Heart right ventricle (tissue), 16 donors: Measurements from ENCODE around the gene MMP26. TPM values are rescaled to one million over a fixed set of nuclear protein-coding genes. Genes with fewer than 3 reads are reported as not detected.

Experiments used
- ATAC-seq, 8 donors: fragments of 200-7000 bp; cut with Tn5 transposase; one replicate each; pipeline ENCODE4 v1.9.1; 2020; ENCODE audit warnings: mild to moderate bottlenecking in 8 of 8, moderate library complexity in 8 of 8, moderate number of reproducible peaks in 1 of 8
- DNase-seq, 2 donors: peaks; one replicate each; pipeline ENCODE4 v3.0.0-alpha.2; 2020
- H3K27ac ChIP-seq, 10 donors: fragments of 200-600 bp; sonication (generic) in 2 of 10; one replicate each; pipeline versions ENCODE4 v1.5.0 to v1.8.0; 2020 to 2022; ENCODE audit warnings: mild to moderate bottlenecking in 3 of 10
- H3K27me3 ChIP-seq, 7 donors: fragments of 200-600 bp; one replicate each; pipeline ENCODE4 v1.8.0; 2021 to 2022; ENCODE audit warnings: mild to moderate bottlenecking in 2 of 7
- H3K36me3 ChIP-seq, 9 donors: fragments of 200-600 bp; sonication (generic) in 1 of 9; one replicate each; pipeline versions ENCODE4 v1.5.0 to v1.8.0; 2020 to 2022; ENCODE audit warnings: mild to moderate bottlenecking in 2 of 9
- H3K4me1 ChIP-seq, 9 donors: fragments of 200-600 bp; sonication (generic) in 1 of 9; one replicate each; pipeline versions ENCODE4 v1.5.0 to v1.8.0; 2020 to 2022; ENCODE audit warnings: mild to moderate bottlenecking in 4 of 9
- H3K4me3 ChIP-seq, 10 donors: fragments of 200-600 bp; sonication (generic) in 2 of 10; one replicate each; pipeline versions ENCODE4 v1.5.0 to v1.8.0; 2020 to 2022; ENCODE audit warnings: mild to moderate bottlenecking in 7 of 10, moderate library complexity in 2 of 10
- H3K9me3 ChIP-seq, 11 donors: fragments of 200-600 bp in 10 of 11; sonication (generic) in 2 of 11; one replicate each; pipeline versions ENCODE4 v1.5.0 to v1.8.0; 2013 to 2022; ENCODE audit warnings: mild to moderate bottlenecking in 2 of 11, control low read depth in 1 of 11, moderate library complexity in 1 of 11
- CTCF ChIP-seq, 9 donors: fragments of 200-600 bp; sonication (generic) in 2 of 9; IDR thresholded peaks; one replicate each; pipeline versions ENCODE4 v1.5.0 to v1.8.0; 2021 to 2022; ENCODE audit warnings: antibody characterized with exemption in 9 of 9, mild to moderate bottlenecking in 5 of 9, moderate library complexity in 1 of 9
- WGBS, 2 donors: extraction: QIAGEN DNeasy Blood & Tissue Kit; methylation state at CpG; one replicate each; pipeline ENCODE4 v1.1.7; 2013; ENCODE audit warnings: inconsistent platforms in 1 of 2; 5-methylcytosine and 5-hydroxymethylcytosine counted together
- intact Hi-C, 10 donors: fragments of 100-400 bp; cut with DNase I; formaldehyde crosslinking; loops; one replicate each; pipeline versions ENCODE4 v1.11.1 to v1.14.2; 2022
- polyA plus RNA-seq, 2 donors: library from polyadenylated mRNA; stranded (reverse); fragments of 200-250 nt; gene quantifications; one replicate each; pipeline ENCODE4 v1.2.3, GENCODE V29; 2013
- total RNA-seq, 10 donors: library from RNA; stranded (reverse); fragmentation: NEBNext Ultra II Directional in 3 of 10; extraction: Animal tissue kit (Norgen Biotek cat#: 25700) in 3 of 10; gene quantifications; one replicate each; pipeline versions ENCODE4 v1.2.1 to v1.2.4, GENCODE V29; 2021 to 2023
- donor health status: Arrhythmogenic right ventricular cardiomyopathy.
- donor health status: ischemic (EF 13 %, LVEDD 7.1; RV severe dilation, severe dysfunction).
- donor health status: healthy with polysubstance abuse.
- donor health status: DM: no; HTN: yes; CAD: no.
- donor health status: DM: no; HTN: no; CAD: no.
- donor health status: ischemic (EF 25% LVEDD 6.9; RV normal size, moderate dysfunction).
- donor health status: ischemic (EF 25% LVEDD 5.7; RV mildly dilated, moderate dysfunction).
- donor health status: healthy.
- donor health status: DM: yes; HTN: yes; CAD: no.
- donor health status: Ischemic cardiomyopathy.
- donor health status: ischemic (EF 35%, LVEDD 5.7; RV mildly dilated, moderate dysfunction).
- donor health status: nonischemic (EF 11% LVEDD 7.7; RV severe dilation, severe dysfunction).
- donor health status: DM: yes; HTN: yes; CAD: no.
- donor health status: PGD.
- donor health status: ischemic (EF 29% LVEDD 5.4; RV normal size, mild dysfunction).
- donor health status: nonischemic (EF 23%, LVEDD 6.1; RV moderate dilation, normal function).

Gene MMP26
- total and polyA plus RNA-seq, 12 donors = not detected

GRCh38 chr11:4664786-4665185 is 39.8 kb upstream of the MMP26 start:
- no peak for TF ChIP-seq CTCF (IDR thresholded peaks at IDR 0.05)
- DNase-seq (no peak), ATAC-seq (no peak)
- WGBS, 2 donors = 83 to 85% methylated on average over 3 of the region's 3 CpGs
- H3K27ac ChIP-seq = no peak overlapping the region
- H3K9me3 ChIP-seq = no peaks in the 10 kb centered on the region
- no peaks in the 10 kb centered on the region for H3K36me3 ChIP-seq
- no peaks in the 10 kb centered on the region for H3K27me3 ChIP-seq
- no peaks in the 10 kb centered on the region for H3K4me1 ChIP-seq
- intact Hi-C loops = loop anchor here in 1 of 10 donors (5.0 kb wide), 1 partner anchor 1348 kb away; no protein-coding TSS in a partner anchor
- H3K4me3 ChIP-seq = no peak overlapping the region

GRCh38 chr11:4665424-4665823 is 39.2 kb upstream of the MMP26 start:
- 84 to 93% methylated on average over 2 of the region's 2 CpGs for WGBS, 2 donors
- no peaks in the 10 kb centered on the region for H3K9me3 ChIP-seq
- ATAC-seq = no peak

GRCh38 chr11:4671741-4672140 is 32.8 kb upstream of the MMP26 start:
- Histone ChIP-seq H3K4me1 (peaks cover 0 to 12% (median 0%) of the 10 kb centered on the region in 9 donors), H3K36me3 (no peaks in the 10 kb centered on the region), H3K27me3 (no peaks in the 10 kb centered on the region), H3K4me3 (no peak overlapping the region), H3K9me3 (no peaks in the 10 kb centered on the region), H3K27ac (no peak overlapping the region)
- ATAC-seq = no peak
- intact Hi-C loops = loop anchor here in 1 of 10 donors (10.0 kb wide), 1 partner anchor 63 kb away; no protein-coding TSS in a partner anchor
- 56 to 60% methylated on average over 2 of the region's 2 CpGs for WGBS, 2 donors
- no peak for DNase-seq
- TF ChIP-seq CTCF (IDR thresholded peaks at IDR 0.05) = no peak

More at GRCh38 chr11:4665424-4665823, 39.2 kb upstream of the MMP26 start:
- H3K27ac ChIP-seq = no peak overlapping the region
- intact Hi-C loops = loop anchor here in 1 of 10 donors (5.0 kb wide), 1 partner anchor 1347 kb away; no protein-coding TSS in a partner anchor
- DNase-seq = no peak
- H3K4me3 ChIP-seq = no peak overlapping the region
- no peaks in the 10 kb centered on the region for H3K4me1 ChIP-seq
- H3K36me3 ChIP-seq = no peaks in the 10 kb centered on the region
- TF ChIP-seq CTCF (IDR thresholded peaks at IDR 0.05) = no peak
- H3K27me3 ChIP-seq = no peaks in the 10 kb centered on the region

GRCh38 chr11:4672470-4672869 is 32.1 kb upstream of the MMP26 start:
- TF ChIP-seq CTCF (IDR thresholded peaks at IDR 0.05) = no peak
- no peaks in the 10 kb centered on the region for H3K9me3 ChIP-seq
- H3K27ac ChIP-seq = no peak overlapping the region
- ATAC-seq (no peak), DNase-seq (no peak)
- WGBS, 2 donors = 52% methylated on average over 3 of the region's 3 CpGs
- no peaks in the 10 kb centered on the region for H3K27me3 ChIP-seq
- intact Hi-C loops = loop anchor here in 1 of 10 donors (10.0 kb wide), 1 partner anchor 62 kb away; no protein-coding TSS in a partner anchor
- peaks cover 0 to 12% (median 0%) of the 10 kb centered on the region in 9 donors for H3K4me1 ChIP-seq
- H3K4me3 ChIP-seq = no peak overlapping the region
- H3K36me3 ChIP-seq = no peaks in the 10 kb centered on the region
